ENCODE data around the gene METAP1D.

The METAP1D gene

DNA sequence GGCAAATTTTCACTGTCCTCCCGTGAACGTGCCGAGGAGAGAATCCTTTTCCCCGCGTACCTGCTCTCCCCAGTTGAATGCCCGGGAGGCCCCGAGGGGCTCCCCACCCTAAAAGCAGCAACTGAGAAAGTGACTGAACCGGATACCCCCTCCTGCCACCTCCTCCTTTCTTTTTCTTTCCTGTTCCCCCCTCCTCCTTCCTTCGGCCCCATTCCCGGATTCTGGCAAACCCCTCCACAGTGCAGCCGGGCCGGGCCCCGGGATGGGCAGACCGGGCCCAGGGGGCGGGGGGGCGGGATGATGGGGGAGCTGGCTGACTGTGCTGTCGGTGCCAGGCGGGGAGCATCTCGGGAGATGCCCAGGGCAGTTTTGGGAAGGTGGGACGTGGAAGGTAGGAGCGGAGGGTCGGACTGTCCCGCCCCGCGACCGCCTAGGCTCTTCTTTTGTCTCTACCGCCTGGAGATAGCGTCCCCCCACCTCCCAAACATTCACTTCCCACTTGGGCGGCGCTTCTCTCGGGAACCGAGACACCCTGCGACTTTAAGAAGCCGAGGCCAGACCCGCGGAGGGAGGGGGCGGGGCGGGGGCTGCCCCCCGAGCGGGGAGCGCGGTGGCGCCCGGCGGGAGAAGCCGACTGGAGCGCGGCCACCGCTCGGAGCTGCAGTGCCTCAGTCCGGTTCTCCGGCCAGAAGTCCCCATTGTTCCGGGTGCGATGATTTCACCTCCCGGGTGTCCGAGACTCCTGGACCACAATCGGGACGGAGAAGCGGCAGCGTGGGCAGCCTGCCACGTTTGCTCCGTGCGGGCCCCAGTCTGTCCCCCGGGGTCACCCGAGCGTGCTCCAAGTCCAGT lies 94.8 kb downstream of the METAP1D start:
- TF ChIP-seq, protein P1, sequence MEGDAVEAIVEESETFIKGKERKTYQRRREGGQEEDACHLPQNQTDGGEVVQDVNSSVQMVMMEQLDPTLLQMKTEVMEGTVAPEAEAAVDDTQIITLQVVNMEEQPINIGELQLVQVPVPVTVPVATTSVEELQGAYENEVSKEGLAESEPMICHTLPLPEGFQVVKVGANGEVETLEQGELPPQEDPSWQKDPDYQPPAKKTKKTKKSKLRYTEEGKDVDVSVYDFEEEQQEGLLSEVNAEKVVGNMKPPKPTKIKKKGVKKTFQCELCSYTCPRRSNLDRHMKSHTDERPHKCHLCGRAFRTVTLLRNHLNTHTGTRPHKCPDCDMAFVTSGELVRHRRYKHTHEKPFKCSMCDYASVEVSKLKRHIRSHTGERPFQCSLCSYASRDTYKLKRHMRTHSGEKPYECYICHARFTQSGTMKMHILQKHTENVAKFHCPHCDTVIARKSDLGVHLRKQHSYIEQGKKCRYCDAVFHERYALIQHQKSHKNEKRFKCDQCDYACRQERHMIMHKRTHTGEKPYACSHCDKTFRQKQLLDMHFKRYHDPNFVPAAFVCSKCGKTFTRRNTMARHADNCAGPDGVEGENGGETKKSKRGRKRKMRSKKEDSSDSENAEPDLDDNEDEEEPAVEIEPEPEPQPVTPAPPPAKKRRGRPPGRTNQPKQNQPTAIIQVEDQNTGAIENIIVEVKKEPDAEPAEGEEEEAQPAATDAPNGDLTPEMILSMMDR (IDR thresholded peaks at IDR 0.05; ENCODE audit: low read depth, low read length): no peak
- peak overlapping the region; percentile 63 for H3K4me3 ChIP-seq (ENCODE audit: low read depth, low read length)

DNA sequence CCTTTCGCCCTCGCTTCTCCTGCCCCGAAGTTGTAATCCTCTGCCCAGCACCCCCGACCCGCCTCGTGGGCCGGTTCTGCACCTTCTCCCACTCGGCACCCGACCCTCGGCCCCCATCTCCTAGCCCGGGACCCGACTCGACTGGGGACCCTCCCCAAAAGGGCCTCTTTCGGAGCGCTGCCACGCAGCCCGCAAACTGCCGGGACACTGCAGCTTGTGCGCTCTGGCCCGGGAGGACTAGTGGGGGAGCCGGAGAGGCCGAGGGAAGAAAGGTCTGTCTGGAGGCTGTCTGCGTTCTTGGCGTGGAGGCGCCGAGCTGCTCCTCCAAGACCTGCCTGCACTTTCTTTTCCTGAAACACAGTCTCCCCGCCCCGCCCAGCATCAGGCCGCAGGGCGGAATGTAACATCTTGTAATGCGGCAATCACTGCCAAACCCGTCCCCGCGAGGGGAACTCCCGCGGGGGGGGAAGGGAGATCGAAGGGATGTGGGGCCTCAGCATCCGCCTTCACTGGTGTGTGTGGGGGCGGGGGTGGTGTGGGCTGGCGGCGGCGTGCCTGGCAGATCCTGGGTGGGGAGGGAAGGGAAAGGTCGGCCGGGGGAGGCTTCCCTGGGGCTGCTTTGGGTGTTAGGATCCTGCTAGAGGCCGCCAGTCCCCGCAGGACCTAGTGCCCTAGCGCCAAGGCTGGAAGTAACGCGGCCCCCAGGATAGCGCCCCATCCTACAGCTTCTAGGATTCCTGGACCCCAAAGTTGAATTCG lies 95.6 kb downstream of the METAP1D start:
- TF ChIP-seq, protein P1 (IDR thresholded peaks at IDR 0.05; ENCODE audit: low read depth, low read length): no peak
- peak overlapping the region; percentile 63 for H3K4me3 ChIP-seq (ENCODE audit: low read depth, low read length)

DNA sequence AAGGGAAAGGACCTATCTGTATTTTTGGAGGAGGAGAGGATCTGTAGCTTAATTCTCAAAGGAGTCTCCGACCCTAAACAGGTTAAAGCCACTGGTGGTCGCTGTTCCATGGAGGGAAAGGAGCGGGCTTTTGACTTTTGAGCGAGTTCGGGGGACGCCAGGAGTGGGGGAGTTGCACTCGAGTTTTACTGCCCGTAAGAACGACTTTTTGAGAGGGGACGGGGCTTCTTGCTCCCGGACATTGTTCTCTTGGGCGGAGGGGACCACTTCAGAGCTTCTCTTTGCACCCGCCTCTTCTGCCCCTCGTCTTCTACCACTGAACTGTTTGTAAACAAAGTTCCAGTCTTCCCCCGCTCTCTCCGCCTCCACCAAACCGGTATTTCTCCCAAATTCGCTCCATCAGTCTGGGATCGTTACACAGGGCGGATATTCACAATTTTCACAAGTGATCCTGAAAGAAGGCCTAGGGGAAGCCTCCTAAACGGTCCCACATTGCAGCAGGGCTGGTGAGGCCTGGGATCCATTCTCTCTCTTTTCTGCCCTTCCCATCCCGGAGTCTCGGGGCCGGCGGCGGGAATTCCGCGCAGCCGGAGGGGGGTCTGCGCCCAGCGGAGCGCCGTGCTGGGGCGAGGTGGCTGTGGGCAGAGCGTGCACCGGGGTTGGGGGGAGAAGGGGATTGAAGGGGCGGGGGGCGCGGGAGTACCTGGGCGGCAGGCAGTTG lies 96.3 kb downstream of the METAP1D start:
- no peak overlapping the region for H3K4me3 ChIP-seq (ENCODE audit: low read depth, low read length)
- TF ChIP-seq, protein P1 (IDR thresholded peaks at IDR 0.05; ENCODE audit: low read depth, low read length): no peak

DNA sequence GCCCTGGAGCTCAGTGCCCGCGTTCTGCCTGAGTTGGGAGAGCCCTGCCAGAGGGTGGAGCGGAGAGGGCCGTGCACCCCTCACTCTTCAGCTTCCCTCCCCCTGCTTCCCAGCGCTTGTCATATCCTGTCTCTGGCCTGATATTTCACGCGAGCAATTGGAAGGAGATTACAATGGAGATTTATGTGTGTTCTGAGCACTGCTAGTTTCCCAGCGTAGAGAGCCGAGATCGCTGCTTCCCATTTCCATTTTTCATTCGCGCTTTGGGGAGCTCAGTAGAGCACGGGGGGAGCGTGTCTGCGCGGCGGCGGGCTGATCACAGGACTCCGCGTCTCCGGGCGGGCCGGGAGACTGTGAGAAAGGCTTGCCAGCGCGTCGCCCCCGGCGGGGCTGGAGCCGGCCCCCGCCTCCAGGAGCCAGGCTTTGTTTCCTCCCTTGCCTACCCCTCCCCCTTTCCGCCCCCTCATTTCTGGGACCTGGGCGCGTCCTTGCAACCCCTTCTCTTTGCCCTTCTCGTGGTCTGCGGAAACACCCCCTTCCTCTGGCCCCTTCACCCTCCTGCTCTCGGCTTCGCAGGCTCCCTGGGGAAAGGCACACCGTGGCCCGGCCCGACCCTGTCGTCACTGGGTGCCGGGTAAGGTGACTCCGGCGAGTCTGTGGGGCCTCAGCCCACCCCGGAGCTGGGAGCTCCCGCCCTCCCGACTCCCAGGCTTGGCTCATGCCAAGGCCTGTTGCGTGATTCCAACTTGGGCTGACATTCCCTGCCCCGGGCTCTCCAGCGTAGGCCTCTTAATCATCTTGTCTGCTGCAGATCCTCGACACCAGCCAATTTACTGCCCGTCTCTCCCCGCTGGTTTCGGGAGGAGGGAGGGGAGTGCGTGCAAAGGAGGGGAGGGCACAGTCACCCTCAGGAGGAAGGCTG lies 97.1 kb downstream of the METAP1D start:
- H3K4me3 ChIP-seq (ENCODE audit: low read depth, low read length): peak overlapping the region; percentile 29
- TF ChIP-seq, protein P1 (IDR thresholded peaks at IDR 0.05; ENCODE audit: low read depth, low read length): no peak

DNA sequence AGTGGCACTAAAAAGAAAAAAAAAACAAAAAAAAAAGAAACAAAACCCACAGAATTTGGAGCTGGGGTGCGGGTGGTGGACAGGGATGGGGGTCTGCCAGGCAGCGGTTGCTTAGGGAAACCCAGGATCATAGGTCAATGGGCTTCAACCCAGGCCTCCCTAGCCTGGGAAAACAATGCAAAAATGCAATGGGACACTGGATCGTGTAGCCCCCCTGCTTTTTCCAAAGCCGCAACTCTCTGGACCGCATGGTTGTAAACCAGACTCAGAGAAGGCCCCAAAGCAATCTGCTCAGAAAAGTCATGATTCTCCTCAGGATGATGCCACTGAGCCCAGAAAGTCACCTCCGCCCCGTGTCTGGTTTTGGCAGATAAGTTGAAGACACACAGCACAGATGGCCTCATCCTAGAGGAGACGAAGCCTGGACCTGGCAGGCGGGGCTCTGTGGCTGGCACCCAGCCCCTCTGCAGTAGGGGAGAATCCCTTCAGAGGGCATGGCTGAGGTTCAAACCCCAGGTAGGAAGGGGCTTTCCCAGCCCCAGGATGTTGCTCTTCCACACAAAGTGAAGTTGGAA lies 97.9 kb downstream of the METAP1D start:
- H3K4me3 ChIP-seq (ENCODE audit: low read depth, low read length): no peak overlapping the region
- TF ChIP-seq, protein P1 (IDR thresholded peaks at IDR 0.05; ENCODE audit: low read depth, low read length): no peak

DNA sequence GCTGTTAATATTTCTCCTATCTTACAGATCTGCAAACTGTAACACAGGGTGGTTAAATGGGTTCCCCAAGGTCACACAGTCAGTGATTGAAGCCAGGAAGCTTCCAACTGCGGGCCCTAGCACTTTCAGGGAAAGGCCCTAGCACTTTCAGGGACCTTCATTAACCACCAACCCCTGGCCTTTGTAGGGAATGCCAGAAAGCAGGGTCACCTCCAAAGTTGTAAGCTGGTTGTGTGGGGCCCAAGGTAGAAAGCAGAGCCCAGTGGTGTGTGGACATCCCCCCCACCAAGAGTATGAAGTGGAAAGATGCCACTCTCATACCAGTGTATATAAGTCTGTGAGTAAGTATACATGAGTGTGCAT lies 98.5 kb downstream of the METAP1D start:
- TF ChIP-seq, protein P1 (IDR thresholded peaks at IDR 0.05; ENCODE audit: low read depth, low read length): no peak
- H3K4me3 ChIP-seq (ENCODE audit: low read depth, low read length): peak overlapping the region; percentile 55; the same call in 1 of the 2 replicates
